ENCODE measurements around the gene BRPF3.

GRCh38 chr6:36201612-36202011 is 5.1 kb downstream of the BRPF3 start:
- TF ChIP-seq CTCF (IDR thresholded peaks at IDR 0.05 in 8 of 11, conservative IDR thresholded peaks at IDR 0.05 in 3 of 11) (no peak), POLR2A (IDR thresholded peaks at IDR 0.05) (no peak), POLR2AphosphoS5 (IDR thresholded peaks at IDR 0.05) (no peak)
